ENCODE measurements around the gene SRSF1. TPM values are rescaled to one million over a fixed set of nuclear protein-coding genes. Genes with fewer than 3 reads are reported as not detected.

The SRSF1 gene
- total RNA-seq, 1 experiment from 2014 or later, result 434 TPM

DNA sequence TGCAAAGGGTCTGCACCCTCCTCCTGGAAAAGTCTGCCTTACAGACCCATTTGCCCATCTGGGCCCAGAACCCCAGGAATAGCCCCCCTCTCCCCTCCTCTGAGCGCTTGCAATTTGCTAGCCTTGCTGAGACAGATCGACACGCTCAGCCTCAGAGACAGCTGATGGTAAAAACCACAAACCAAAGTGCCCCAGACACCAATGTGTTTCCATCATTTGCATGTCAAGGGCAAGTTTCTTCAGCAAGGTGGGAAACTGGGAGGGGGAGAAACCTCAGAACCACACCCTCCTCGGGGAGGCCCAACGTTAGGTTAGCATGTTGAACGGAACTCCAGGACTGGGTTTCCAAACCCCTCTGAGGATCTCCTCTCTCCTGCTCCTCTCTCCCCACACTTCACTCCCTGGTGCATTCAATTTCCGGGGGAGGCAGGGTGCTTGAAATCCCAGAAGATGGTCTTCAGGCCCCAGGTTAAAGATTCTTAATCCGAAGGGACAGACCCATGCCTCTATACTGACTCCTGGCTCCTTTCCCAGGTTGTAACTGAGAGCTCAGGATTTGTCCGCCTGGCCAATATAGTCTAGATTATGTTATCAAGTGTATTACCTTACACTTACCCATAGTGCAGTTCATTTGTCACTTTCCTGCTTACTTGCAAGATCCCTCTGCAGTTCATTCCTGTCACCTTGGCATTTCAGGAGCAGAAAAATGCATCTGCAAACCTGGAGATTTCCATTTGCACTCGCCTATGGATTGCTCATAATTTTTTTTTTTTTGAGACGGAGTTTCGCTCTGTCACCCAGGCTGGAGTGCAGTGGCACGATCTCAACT is 50.5 kb downstream of the SRSF1 start (continued):
- no peak for TF ChIP-seq RAD21 (IDR thresholded peaks at IDR 0.05; ENCODE audit: low read depth)

GRCh38 chr17:57955183-57955931 is 51.7 kb downstream of the SRSF1 start, which contains the start of gene CUEDC1:
CUEDC1 (minus strand) TSS chr17:57955412; CDS start chr17:57885564, 69,848 bp downstream.
- intact Hi-C loops (cut with micrococcal nuclease), result no loop called here
- no peak within 1 kb of the TSS for H2AFZ ChIP-seq (ENCODE audit: low read depth, low read length, poor library complexity, severe bottlenecking)
- no peak for TF ChIP-seq TCF7L2 (IDR thresholded peaks at IDR 0.05; ENCODE audit: borderline replicate concordance, extremely low read depth, insufficient read depth, insufficient read length)
- TF ChIP-seq FOSL1 (IDR thresholded peaks at IDR 0.05; ENCODE audit: low read depth), result no peak
- no peak for TF ChIP-seq ZNF274 (IDR thresholded peaks at IDR 0.05; ENCODE audit: low read depth, low read length)
- no peak for TF ChIP-seq SIN3A (IDR thresholded peaks at IDR 0.05; ENCODE audit: low read depth)
- TF ChIP-seq SP1 (IDR thresholded peaks at IDR 0.05; ENCODE audit: low read depth), result no peak
- peak; percentile 48 for TF ChIP-seq POLR2A (IDR thresholded peaks at IDR 0.05; ENCODE audit: borderline replicate concordance, extremely low read depth, insufficient read depth, insufficient read length)
- TF ChIP-seq EZH2phosphoT487 (IDR thresholded peaks at IDR 0.05; ENCODE audit: borderline replicate concordance), result no peak
- no peak for TF ChIP-seq CEBPB (IDR thresholded peaks at IDR 0.05; ENCODE audit: low read depth)
- no peak for TF ChIP-seq ATF3 (IDR thresholded peaks at IDR 0.05)
- TF ChIP-seq ZFX (IDR thresholded peaks at IDR 0.05), result peak; percentile 64; the same call in 1 of the 2 replicates
- TF ChIP-seq RAD21 (IDR thresholded peaks at IDR 0.05; ENCODE audit: low read depth), result no peak
- TF ChIP-seq JUND (IDR thresholded peaks at IDR 0.05), result no peak
- no peak for TF ChIP-seq SRF (IDR thresholded peaks at IDR 0.05; ENCODE audit: low read depth)
- no peak for TF ChIP-seq REST (IDR thresholded peaks at IDR 0.05; ENCODE audit: low read depth)
- TF ChIP-seq ZBTB33 (IDR thresholded peaks at IDR 0.05; ENCODE audit: extremely low read depth, insufficient replicate concordance, low read length), result no peak
- no peak for TF ChIP-seq CBX3 (IDR thresholded peaks at IDR 0.05; ENCODE audit: low read depth)
- TF ChIP-seq EGR1 (IDR thresholded peaks at IDR 0.05; ENCODE audit: low read depth), result no peak
- TF ChIP-seq ELF1 (IDR thresholded peaks at IDR 0.05; ENCODE audit: borderline replicate concordance, low read depth), result no peak
- TF ChIP-seq POLR2AphosphoS5 (IDR thresholded peaks at IDR 0.05; ENCODE audit: low read depth, low read length), result peak; percentile 20; the same call in 1 of the 2 replicates

More at GRCh38 chr17:57955183-57955931, 51.7 kb downstream of the SRSF1 start, which contains the start of gene CUEDC1:
- peak within 1 kb of the TSS; percentile 86 for H3K9ac ChIP-seq (ENCODE audit: low read length)
- H3K27me3 ChIP-seq (ENCODE audit: insufficient read depth, low read length), result no peaks in the 10 kb centered on the region
- H3K4me2 ChIP-seq (ENCODE audit: low read length), result peak within 1 kb of the TSS; percentile 99
- no peaks in the 10 kb centered on the region for H3K9me2 ChIP-seq (ENCODE audit: insufficient read depth)
- ATAC-seq, result peak; percentile 67
- peak within 1 kb of the TSS; percentile 75 for H3K4me3 ChIP-seq (replicated peaks in 1 of 2; ENCODE audit: low read depth in 1 of 2, low read length in 2 of 2)
- ChIA-PET CTCF (interaction anchor here (0.9 to 3.9 kb wide), 8 partner anchors 8 to 94 kb away, joined by 3 to 14 read pairs (median 6); no protein-coding TSS in a partner anchor), POLR2A (interaction anchor here (0.7 to 2.4 kb wide), 10 partner anchors 7 to 96 kb away, joined by 3 to 11 read pairs (median 4); no protein-coding TSS in a partner anchor), RAD21 (ENCODE audit: low non-redundant PET in 1 of 2, low total read pairs in 2 of 2, uncharacterized antibody in 2 of 2, unreplicated experiment in 2 of 2) (interaction anchor here (0.8 to 1.2 kb wide), 4 partner anchors 63 to 95 kb away, joined by 3 to 4 read pairs (median 4); no protein-coding TSS in a partner anchor)
- H3K79me2 ChIP-seq (ENCODE audit: insufficient read depth, low read length), result peaks cover 43% of the 10 kb centered on the region
- H3K36me3 ChIP-seq (ENCODE audit: control insufficient read depth in 1 of 2, insufficient read depth in 2 of 2, low read length in 2 of 2), result peaks cover 0 to 5% of the 10 kb centered on the region in 2 experiments; a peak in 1 of 4 replicates
- no peaks in the 10 kb centered on the region for H3K9me3 ChIP-seq (ENCODE audit: control insufficient read depth in 1 of 2, insufficient read depth in 1 of 2, low read depth in 1 of 2, low read length in 2 of 2)
- H4K20me1 ChIP-seq (ENCODE audit: insufficient read depth), result no peaks in the 10 kb centered on the region
- no TSS peak for BruUV-seq (replicated peaks)
- peaks cover 57 to 66% of the 10 kb centered on the region in 2 experiments for H3K4me1 ChIP-seq (ENCODE audit: control insufficient read depth in 1 of 2, insufficient read depth in 2 of 2, low read length in 2 of 2)
- DNase-seq (ENCODE audit: low read depth, low spot score), result no peak
- peak within 1 kb of the TSS; percentile 97 for H3K27ac ChIP-seq (ENCODE audit: low read depth, low read length)
